NCI-H1417 treated with DMSO at 0.1 percent for 48 hours (cell line): ENCODE data around the gene DXO.

Experiments
- DNase-seq: peaks from one replicate; lab custom pipeline; 2025; lab: John Stamatoyannopoulos, UW

DXO gene

DNA sequence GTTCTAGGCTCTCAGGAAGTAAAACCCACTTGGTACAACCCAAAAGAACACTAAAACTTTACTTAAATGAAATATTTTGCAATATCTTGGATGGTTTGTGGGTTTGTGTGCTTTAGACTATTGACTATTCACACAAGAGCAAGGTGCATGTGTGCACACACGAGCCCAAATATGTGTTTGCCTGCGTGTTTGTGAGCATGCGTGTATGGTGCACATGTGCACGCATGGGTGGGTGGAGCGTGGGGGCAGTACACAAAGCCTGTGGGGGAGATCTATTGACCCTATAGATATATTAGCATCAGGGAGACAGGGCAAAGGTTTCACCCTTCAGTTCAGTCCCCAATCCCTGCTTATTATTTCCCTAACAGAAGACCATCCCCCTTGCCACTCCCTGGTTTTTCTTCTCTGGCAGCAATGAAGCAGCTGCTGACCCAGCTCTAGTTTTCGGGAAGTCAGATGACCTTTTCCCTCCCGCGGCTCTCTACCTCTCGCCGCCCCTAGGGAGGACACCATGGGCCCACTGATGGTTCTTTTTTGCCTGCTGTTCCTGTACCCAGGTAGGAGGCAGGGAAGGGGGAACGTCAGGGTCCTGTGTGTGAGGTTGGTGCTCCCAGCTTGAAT, 44.6 kb downstream of the DXO start, which contains the start of gene C2:
C2 (plus strand) TSS at position 476 of the 621 bp plus-strand sequence; CDS start at position 512, 36 bp downstream.
- no peak for DNase-seq

DNA sequence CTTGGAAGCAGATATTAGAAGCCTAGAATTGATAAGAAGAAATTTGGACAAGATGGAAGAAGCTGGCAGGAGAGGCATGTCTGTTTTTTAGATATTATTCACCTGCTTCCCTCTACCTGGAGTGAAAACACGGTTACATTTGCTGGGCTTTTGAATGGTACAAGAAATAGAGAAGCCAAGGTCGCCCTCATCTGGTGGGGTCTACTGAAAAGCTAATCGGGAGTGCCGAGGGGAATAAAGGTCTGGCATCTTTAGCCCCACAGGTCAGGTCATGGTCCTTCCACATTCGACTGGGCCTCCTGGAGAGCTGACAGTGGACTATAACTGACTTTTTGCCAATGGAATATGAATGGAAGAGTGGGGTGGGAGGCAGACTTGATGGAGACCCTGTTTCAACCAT, 49.0 kb downstream of the DXO start:
- DNase-seq: no peak

DNA sequence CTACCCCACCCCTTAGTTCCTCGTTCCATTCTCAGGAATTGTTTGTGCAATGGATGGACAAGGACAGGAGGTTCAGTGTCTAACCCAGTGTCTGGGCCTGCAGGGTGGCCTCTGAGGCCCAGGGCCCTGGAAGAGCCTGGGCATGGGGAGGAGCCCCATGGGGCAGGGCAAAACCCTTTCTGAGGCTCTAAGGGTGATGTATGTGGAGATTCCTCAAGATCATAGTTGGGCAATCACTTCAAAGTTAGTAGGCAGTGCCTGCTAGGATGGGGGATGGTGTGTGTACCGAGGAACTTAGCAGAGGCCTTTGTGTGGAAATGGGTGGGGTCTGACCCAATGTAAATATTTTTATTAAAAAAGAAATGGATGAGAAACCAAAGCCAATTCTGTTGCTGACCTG, 51.1 kb downstream of the DXO start:
- DNase-seq: no peak
